ENCODE results near the gene B3GNT9.

DNA sequence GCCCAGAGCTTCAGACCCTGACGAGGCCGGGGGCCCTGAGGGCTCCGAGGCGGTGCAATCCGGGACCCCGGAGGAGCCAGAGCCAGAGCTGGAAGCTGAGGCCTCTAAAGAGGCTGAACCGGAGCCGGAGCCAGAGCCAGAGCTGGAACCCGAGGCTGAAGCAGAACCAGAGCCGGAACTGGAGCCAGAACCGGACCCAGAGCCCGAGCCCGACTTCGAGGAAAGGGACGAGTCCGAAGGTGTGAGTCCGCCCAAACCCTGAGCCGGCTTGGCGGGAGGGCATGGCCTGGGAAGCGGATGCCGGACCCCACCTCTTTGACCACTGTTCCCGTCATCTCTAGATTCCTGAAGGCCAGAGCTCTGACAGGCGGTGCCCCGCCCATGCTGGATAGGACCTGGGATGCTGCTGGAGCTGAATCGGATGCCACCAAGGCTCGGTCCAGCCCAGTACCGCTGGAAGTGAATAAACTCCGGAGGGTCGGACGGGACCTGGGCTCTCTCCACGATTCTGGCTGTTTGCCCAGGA is 24.0 kb upstream of the B3GNT9 start:
- TF ChIP-seq, protein P1, sequence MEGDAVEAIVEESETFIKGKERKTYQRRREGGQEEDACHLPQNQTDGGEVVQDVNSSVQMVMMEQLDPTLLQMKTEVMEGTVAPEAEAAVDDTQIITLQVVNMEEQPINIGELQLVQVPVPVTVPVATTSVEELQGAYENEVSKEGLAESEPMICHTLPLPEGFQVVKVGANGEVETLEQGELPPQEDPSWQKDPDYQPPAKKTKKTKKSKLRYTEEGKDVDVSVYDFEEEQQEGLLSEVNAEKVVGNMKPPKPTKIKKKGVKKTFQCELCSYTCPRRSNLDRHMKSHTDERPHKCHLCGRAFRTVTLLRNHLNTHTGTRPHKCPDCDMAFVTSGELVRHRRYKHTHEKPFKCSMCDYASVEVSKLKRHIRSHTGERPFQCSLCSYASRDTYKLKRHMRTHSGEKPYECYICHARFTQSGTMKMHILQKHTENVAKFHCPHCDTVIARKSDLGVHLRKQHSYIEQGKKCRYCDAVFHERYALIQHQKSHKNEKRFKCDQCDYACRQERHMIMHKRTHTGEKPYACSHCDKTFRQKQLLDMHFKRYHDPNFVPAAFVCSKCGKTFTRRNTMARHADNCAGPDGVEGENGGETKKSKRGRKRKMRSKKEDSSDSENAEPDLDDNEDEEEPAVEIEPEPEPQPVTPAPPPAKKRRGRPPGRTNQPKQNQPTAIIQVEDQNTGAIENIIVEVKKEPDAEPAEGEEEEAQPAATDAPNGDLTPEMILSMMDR (conservative IDR thresholded peaks at IDR 0.05; ENCODE audit: low read depth, low read length), result no peak
- TF ChIP-seq EZH2 (IDR thresholded peaks at IDR 0.05; ENCODE audit: low read length, unreplicated experiment), result no peak
- TF ChIP-seq EZH2phosphoT487 (IDR thresholded peaks at IDR 0.05; ENCODE audit: borderline replicate concordance, low read length), result no peak
